GM12878 (cell line): Measurements from ENCODE around the gene CACNA1E. TPM values are rescaled to one million over a fixed set of nuclear protein-coding genes. Genes with fewer than 3 reads are reported as not detected.

ENCODE experiments used
- ATAC-seq: fragments of 200-7000 bp; cut with Tn5 transposase; 3 replicates; pipeline ENCODE4 v1.9.1; 2020; ENCODE audit warnings: mild to moderate bottlenecking, moderate library complexity
- BruUV-seq: library from RNA; stranded (reverse); fragments of 400-500 nt; replicated peaks from 2 replicates; lab custom pipeline; 2021; lab: Mats Ljungman, UMichigan
- CTCF ChIA-PET: fragments of 300-600 bp; sonication (Branson Sonifier 250); formaldehyde crosslinking; extraction: SDS; loops from one replicate; lab custom pipeline; 2021; ENCODE audit warnings: inconsistent platforms; lab: Yijun Ruan, JAX
- POLR2A ChIA-PET: fragments of 350-600 bp; formaldehyde crosslinking; extraction: SDS; loops from one replicate; lab custom pipeline; 2021; ENCODE audit warnings: inconsistent platforms; lab: Charles Lee
- RAD21 ChIA-PET: fragments of 300-600 bp; sonication (Branson Sonifier 250); formaldehyde crosslinking; loops from one replicate; lab custom pipeline; 2023; ENCODE audit warnings: antibody characterized with exemption; ENCODE audit not compliant: unreplicated experiment; lab: Charles Lee
- SMC1A ChIA-PET: fragments of 300-600 bp; sonication (Branson Sonifier 250); formaldehyde crosslinking; loops from one replicate; lab custom pipeline; 2023; ENCODE audit not compliant: unreplicated experiment, uncharacterized antibody; lab: Charles Lee
- DNase-seq: peaks from one replicate; pipeline ENCODE4 v3.0.0-alpha.2; 2011; ENCODE audit warnings: low read depth, low spot score
- FAIRE-seq: peaks from 3 replicates; lab custom pipeline; 2011; peaks lifted over from hg19 to GRCh38; lab: Jason Lieb, UNC
- H2AFZ ChIP-seq: 2 replicates; pipeline ENCODE4 v1.6.0; 2011; ENCODE audit warnings: low read depth, low read length, control low read depth; ENCODE audit not compliant: control insufficient read depth
- H3K27ac ChIP-seq: 2 replicates; pipeline ENCODE4 v1.5.1; 2011; ENCODE audit warnings: control low read depth; ENCODE audit not compliant: control insufficient read depth, insufficient read depth
- H3K27me3 ChIP-seq, 2 experiments: replicated peaks in 1 of 2; 2 replicates each; pipeline versions ENCODE4 v1.6.0 to v1.6.1; 2011; ENCODE audit warnings: low read length in 1 of 2; ENCODE audit not compliant: control insufficient read depth in 2 of 2, insufficient read depth in 2 of 2
- H3K36me3 ChIP-seq, 2 experiments: 2 replicates each; pipeline ENCODE4 v1.5.1; 2011; ENCODE audit warnings: low read length in 1 of 2; ENCODE audit not compliant: control insufficient read depth in 2 of 2, insufficient read depth in 2 of 2
- H3K4me1 ChIP-seq: 2 replicates; pipeline ENCODE4 v1.6.1; 2011; ENCODE audit warnings: mild to moderate bottlenecking, low read length, moderate library complexity, mixed read lengths; ENCODE audit not compliant: control insufficient read depth, insufficient read depth
- H3K4me2 ChIP-seq: 2 replicates; pipeline ENCODE4 v1.6.0; 2011; ENCODE audit warnings: control low read depth; ENCODE audit not compliant: control insufficient read depth, insufficient read depth
- H3K4me3 ChIP-seq: fragments of 200-600 bp; sonication (generic); 2 replicates; pipeline ENCODE4 v1.5.1; 2016
- H3K79me2 ChIP-seq: 2 replicates; pipeline ENCODE4 v1.6.0; 2011; ENCODE audit warnings: low read length; ENCODE audit not compliant: control insufficient read depth, insufficient read depth
- H3K9ac ChIP-seq: 2 replicates; pipeline ENCODE4 v1.8.0; 2011; ENCODE audit warnings: low read length, control low read depth, mixed read lengths; ENCODE audit not compliant: control insufficient read depth, insufficient read depth
- H3K9me3 ChIP-seq: replicated peaks from 3 replicates; pipeline ENCODE4 v1.5.1; 2011; ENCODE audit warnings: mild to moderate bottlenecking, low read length; ENCODE audit not compliant: control insufficient read depth, insufficient read depth
- H4K20me1 ChIP-seq: 2 replicates; pipeline ENCODE4 v1.6.0; 2011; ENCODE audit not compliant: control insufficient read depth, insufficient read depth
- DPF2 ChIP-seq: fragments of 450-650 bp; IDR thresholded peaks from 2 replicates; pipeline ENCODE4 v1.6.1; 2017; ENCODE audit warnings: mild to moderate bottlenecking
- E2F4 ChIP-seq: IDR thresholded peaks from 2 replicates; pipeline ENCODE4 v1.6.1; 2012; ENCODE audit warnings: low read depth, low read length, improper control_type of control experiment
- ZBTB40 ChIP-seq: fragments of 450-650 bp; IDR thresholded peaks from 2 replicates; pipeline ENCODE4 v1.6.1; 2016; ENCODE audit warnings: mild to moderate bottlenecking, moderate library complexity, borderline replicate concordance
- WGBS: methylation state at CpG from one replicate; pipeline ENCODE4 v1.1.6; 2016; ENCODE audit warnings: low lambda C conversion rate; ENCODE audit not compliant: insufficient replicate concordance, insufficient coverage; ENCODE audit errors: missing lambda C conversion rate; 5-methylcytosine and 5-hydroxymethylcytosine counted together
- in situ Hi-C: fragments of 300-500 bp; cut with MboI; formaldehyde crosslinking; loops from 9 replicates; pipeline ENCODE4 v1.14.3; 2018; ENCODE audit warnings: mixed read lengths
- intact Hi-C: fragments of 100-400 bp; cut with micrococcal nuclease; formaldehyde crosslinking; loops from one replicate; pipeline ENCODE4 v1.14.2; 2022; ENCODE audit not compliant: unreplicated experiment
- polyA plus RNA-seq, 11 experiments: library from polyadenylated mRNA; depleted of rRNA in 4 of 11; unstranded in 6 of 11; stranded (reverse) in 5 of 11; fragments of >200 nt; fragmentation: Nextera tagmentation in 4 of 11; fragmentation: Illumina TruSeq in 1 of 11; extraction: Ambion mirVana in 4 of 11; extraction: Trizol in 1 of 11; gene quantifications; 1 replicate in 1 of 11; 2 replicates in 10 of 11; pipeline versions ENCODE4 v1.2.1 to v1.2.3, GENCODE V29; 2011 to 2016; ENCODE audit warnings: inconsistent platforms in 2 of 11, missing spikeins in 2 of 11, low read depth in 1 of 11
- total RNA-seq, 4 experiments: library from RNA; depleted of rRNA in 3 of 4; stranded (reverse); fragments of >200 nt in 3 of 4; fragmentation: Illumina TruSeq in 1 of 4; extraction: Trizol in 1 of 4; gene quantifications; 2 replicates each; pipeline versions ENCODE4 v1.2.1 to v1.2.3, GENCODE V29; 2013 to 2021

Gene CACNA1E
- total and polyA plus RNA-seq, 10 of the 15 experiments (the other 5 are each of a cell fraction or from before 2014, with no cell fraction given) = 0.57 to 22.0 (median 8.5) TPM

GRCh38 chr1:181608948-181609347, 125.6 kb downstream of the CACNA1E start:
- WGBS = 61% methylated on average over 4 of the region's 4 CpGs
- POLR2A ChIA-PET = no interaction called here

More at GRCh38 chr1:181608948-181609347, 125.6 kb downstream of the CACNA1E start:
- RAD21 ChIA-PET = no interaction called here
- no peak overlapping the region for H3K27ac ChIP-seq
- no peak for TF ChIP-seq E2F4
- TF ChIP-seq ZBTB40 = no peak
- no peak for TF ChIP-seq DPF2
- H3K27me3 ChIP-seq = no peaks in the 10 kb centered on the region
- CTCF ChIA-PET = no interaction called here
- intact Hi-C loops (no loop called here), in situ Hi-C loops (no loop called here)
- DNase-seq = no peak
- H3K79me2 ChIP-seq = no peaks in the 10 kb centered on the region
- SMC1A ChIA-PET = interaction anchor here (1.2 kb wide), 1 partner anchor 27 kb away, joined by 4 read pairs; no protein-coding TSS in a partner anchor
- no peak overlapping the region for H2AFZ ChIP-seq
- H3K4me3 ChIP-seq = no peak overlapping the region
- H4K20me1 ChIP-seq = no peaks in the 10 kb centered on the region
- ATAC-seq = no peak
- no peak overlapping the region for H3K9ac ChIP-seq
- FAIRE-seq = no peak
- H3K36me3 ChIP-seq = peaks cover 2 to 3% of the 10 kb centered on the region in 2 experiments; a peak in 3 of 4 replicates
- no TSS peak for BruUV-seq
- H3K9me3 ChIP-seq = no peaks in the 10 kb centered on the region; the same call in 2 of the 3 replicates
- H3K4me2 ChIP-seq = no peak overlapping the region
- no peaks in the 10 kb centered on the region for H3K4me1 ChIP-seq
